Measurements from ENCODE around the gene CNKSR3.

DNA sequence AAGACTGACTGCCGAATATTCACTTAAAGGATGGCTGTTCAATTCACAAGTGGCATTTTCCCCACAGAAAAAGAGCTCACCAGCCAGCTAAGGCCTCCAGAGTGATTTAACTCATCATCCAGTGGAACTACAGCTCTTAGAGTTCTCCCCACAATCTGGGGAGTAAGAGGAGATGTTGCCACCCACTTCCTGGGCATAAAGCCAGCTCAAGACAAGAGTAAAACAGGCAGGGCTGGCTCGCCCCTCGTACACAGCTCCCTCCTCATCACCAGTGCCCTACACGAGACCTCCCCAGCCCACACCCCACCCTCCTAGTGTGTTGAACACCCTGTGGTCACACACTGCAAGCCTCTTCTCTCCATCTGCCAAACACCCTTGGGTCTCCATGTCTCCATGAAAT, 106.7 kb downstream of the CNKSR3 start:
- TF ChIP-seq, protein P1, sequence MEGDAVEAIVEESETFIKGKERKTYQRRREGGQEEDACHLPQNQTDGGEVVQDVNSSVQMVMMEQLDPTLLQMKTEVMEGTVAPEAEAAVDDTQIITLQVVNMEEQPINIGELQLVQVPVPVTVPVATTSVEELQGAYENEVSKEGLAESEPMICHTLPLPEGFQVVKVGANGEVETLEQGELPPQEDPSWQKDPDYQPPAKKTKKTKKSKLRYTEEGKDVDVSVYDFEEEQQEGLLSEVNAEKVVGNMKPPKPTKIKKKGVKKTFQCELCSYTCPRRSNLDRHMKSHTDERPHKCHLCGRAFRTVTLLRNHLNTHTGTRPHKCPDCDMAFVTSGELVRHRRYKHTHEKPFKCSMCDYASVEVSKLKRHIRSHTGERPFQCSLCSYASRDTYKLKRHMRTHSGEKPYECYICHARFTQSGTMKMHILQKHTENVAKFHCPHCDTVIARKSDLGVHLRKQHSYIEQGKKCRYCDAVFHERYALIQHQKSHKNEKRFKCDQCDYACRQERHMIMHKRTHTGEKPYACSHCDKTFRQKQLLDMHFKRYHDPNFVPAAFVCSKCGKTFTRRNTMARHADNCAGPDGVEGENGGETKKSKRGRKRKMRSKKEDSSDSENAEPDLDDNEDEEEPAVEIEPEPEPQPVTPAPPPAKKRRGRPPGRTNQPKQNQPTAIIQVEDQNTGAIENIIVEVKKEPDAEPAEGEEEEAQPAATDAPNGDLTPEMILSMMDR (IDR thresholded peaks at IDR 0.05): no peak
- no peak for TF ChIP-seq POLR2A (IDR thresholded peaks at IDR 0.05)
